Astrocyte (in vitro differentiated cells and primary cell): ENCODE data around the gene SLC9C1. TPM values are rescaled to one million over a fixed set of nuclear protein-coding genes. Genes with fewer than 3 reads are reported as not detected.

Source experiments
- DNase-seq: peaks from one replicate; pipeline ENCODE4 v3.0.0-alpha.2; 2010; ENCODE audit warnings: low read depth
- FAIRE-seq: peaks from 2 replicates; lab custom pipeline; 2011; peaks lifted over from hg19 to GRCh38; lab: Jason Lieb, UNC
- H2AFZ ChIP-seq: 2 replicates; pipeline ENCODE4 v1.6.0; 2012; ENCODE audit warnings: low read depth, low read length, inconsistent platforms
- H3K27ac ChIP-seq: 2 replicates; pipeline ENCODE4 v1.5.1; 2011; ENCODE audit warnings: low read depth, low read length, inconsistent platforms
- H3K27me3 ChIP-seq: 2 replicates; pipeline ENCODE4 v1.6.0; 2011; ENCODE audit warnings: low read length, inconsistent platforms; ENCODE audit not compliant: insufficient read depth
- H3K36me3 ChIP-seq: 2 replicates; pipeline ENCODE4 v1.5.1; 2011; ENCODE audit warnings: low read length, inconsistent platforms; ENCODE audit not compliant: insufficient read depth
- H3K4me1 ChIP-seq: 2 replicates; pipeline ENCODE4 v1.5.1; 2011; ENCODE audit warnings: low read length, inconsistent platforms; ENCODE audit not compliant: insufficient read depth
- H3K4me2 ChIP-seq: 2 replicates; pipeline ENCODE4 v1.6.0; 2012; ENCODE audit warnings: low read length, inconsistent platforms
- H3K4me3 ChIP-seq: 2 replicates; pipeline ENCODE4 v1.5.1; 2011; ENCODE audit warnings: low read depth, mild to moderate bottlenecking, low read length, inconsistent platforms; ENCODE audit not compliant: insufficient read depth
- H3K79me2 ChIP-seq: 2 replicates; pipeline ENCODE4 v1.6.0; 2012; ENCODE audit warnings: mild to moderate bottlenecking, low read length, inconsistent platforms; ENCODE audit not compliant: insufficient read depth
- H3K9ac ChIP-seq: 2 replicates; pipeline ENCODE4 v1.6.0; 2012; ENCODE audit warnings: mild to moderate bottlenecking, low read length, inconsistent platforms
- H3K9me3 ChIP-seq: 2 replicates; pipeline ENCODE4 v1.5.1; 2012; ENCODE audit warnings: low read depth, mild to moderate bottlenecking, low read length, inconsistent platforms; ENCODE audit not compliant: insufficient read depth
- H4K20me1 ChIP-seq: 2 replicates; pipeline ENCODE4 v1.6.0; 2012; ENCODE audit warnings: low read length, inconsistent platforms; ENCODE audit not compliant: insufficient read depth
- H3K27ac Mint-ChIP-seq: one replicate; pipeline ENCODE4 v1.8.0; 2021; ENCODE audit warnings: mild to moderate bottlenecking, mixed read lengths; ENCODE audit not compliant: unreplicated experiment
- H3K27me3 Mint-ChIP-seq: one replicate; pipeline ENCODE4 v1.8.0; 2021; ENCODE audit warnings: low read depth, mixed read lengths; ENCODE audit not compliant: unreplicated experiment
- H3K36me3 Mint-ChIP-seq: one replicate; pipeline ENCODE4 v1.8.0; 2021; ENCODE audit warnings: low read depth, mixed read lengths; ENCODE audit not compliant: unreplicated experiment
- H3K4me1 Mint-ChIP-seq: one replicate; pipeline ENCODE4 v1.8.0; 2021; ENCODE audit warnings: low read depth, mixed read lengths; ENCODE audit not compliant: unreplicated experiment
- H3K4me3 Mint-ChIP-seq: one replicate; pipeline ENCODE4 v1.8.0; 2021; ENCODE audit warnings: mild to moderate bottlenecking, moderate library complexity, mixed read lengths; ENCODE audit not compliant: unreplicated experiment
- H3K9me3 Mint-ChIP-seq: one replicate; pipeline ENCODE4 v1.8.0; 2021; ENCODE audit warnings: mild to moderate bottlenecking, mixed read lengths; ENCODE audit not compliant: unreplicated experiment
- EZH2 ChIP-seq: IDR thresholded peaks from 2 replicates; pipeline ENCODE4 v1.6.1; 2012; ENCODE audit warnings: mild to moderate bottlenecking, low read length, inconsistent platforms; ENCODE audit not compliant: insufficient read depth
- total RNA-seq: library from RNA; stranded (reverse); gene quantifications from 2 replicates; pipeline ENCODE4 v1.2.1, GENCODE V29; 2021
- TF ChIP-seq, protein P1 (sequence below): IDR thresholded peaks from 2 replicates; pipeline ENCODE4 v1.5.1; 2011; ENCODE audit warnings: low read depth, mild to moderate bottlenecking, inconsistent platforms, low read length, moderate library complexity; ENCODE audit not compliant: insufficient read depth

SLC9C1 gene
- total RNA-seq, 1 donor from 2014 or later, result not detected

DNA sequence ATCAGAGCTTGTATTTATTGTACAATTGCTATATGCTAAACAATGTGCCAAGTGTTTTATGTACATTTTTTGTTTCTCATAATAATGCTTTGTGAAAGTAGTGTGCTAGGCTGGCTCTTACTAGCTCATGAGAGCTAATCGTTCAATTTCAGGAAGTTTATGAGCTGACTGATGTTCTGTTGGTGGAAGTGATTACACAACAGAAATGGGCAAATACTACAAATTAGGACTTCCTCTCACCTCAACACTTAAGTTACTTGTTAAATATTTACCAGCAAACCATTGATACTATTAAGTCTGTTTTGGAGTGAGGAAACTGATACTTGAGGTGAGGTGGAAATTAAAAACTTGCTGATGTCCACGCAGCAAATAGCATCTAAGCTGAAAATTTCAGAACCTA, 32.3 kb downstream of the SLC9C1 start:
- FAIRE-seq, result no peak
- H4K20me1 ChIP-seq, result no peaks in the 10 kb centered on the region
- no peak overlapping the region for H3K9ac ChIP-seq
- no peaks in the 10 kb centered on the region for H3K9me3 Mint-ChIP-seq
- no peak for DNase-seq
- H3K27me3 ChIP-seq, result peaks cover 2% of the 10 kb centered on the region
- H3K9me3 ChIP-seq, result no peaks in the 10 kb centered on the region
- H3K27ac Mint-ChIP-seq, result no peak overlapping the region
- H3K4me2 ChIP-seq, result no peak overlapping the region
- H3K4me1 Mint-ChIP-seq, result no peaks in the 10 kb centered on the region
- H3K4me1 ChIP-seq, result no peaks in the 10 kb centered on the region
- no peaks in the 10 kb centered on the region for H3K27me3 Mint-ChIP-seq
- no peaks in the 10 kb centered on the region for H3K79me2 ChIP-seq
- H3K36me3 ChIP-seq, result no peaks in the 10 kb centered on the region
- H2AFZ ChIP-seq, result no peak overlapping the region
- H3K4me3 ChIP-seq, result no peak overlapping the region
- H3K36me3 Mint-ChIP-seq, result no peaks in the 10 kb centered on the region
- TF ChIP-seq EZH2, result no peak
- TF ChIP-seq, protein P1, sequence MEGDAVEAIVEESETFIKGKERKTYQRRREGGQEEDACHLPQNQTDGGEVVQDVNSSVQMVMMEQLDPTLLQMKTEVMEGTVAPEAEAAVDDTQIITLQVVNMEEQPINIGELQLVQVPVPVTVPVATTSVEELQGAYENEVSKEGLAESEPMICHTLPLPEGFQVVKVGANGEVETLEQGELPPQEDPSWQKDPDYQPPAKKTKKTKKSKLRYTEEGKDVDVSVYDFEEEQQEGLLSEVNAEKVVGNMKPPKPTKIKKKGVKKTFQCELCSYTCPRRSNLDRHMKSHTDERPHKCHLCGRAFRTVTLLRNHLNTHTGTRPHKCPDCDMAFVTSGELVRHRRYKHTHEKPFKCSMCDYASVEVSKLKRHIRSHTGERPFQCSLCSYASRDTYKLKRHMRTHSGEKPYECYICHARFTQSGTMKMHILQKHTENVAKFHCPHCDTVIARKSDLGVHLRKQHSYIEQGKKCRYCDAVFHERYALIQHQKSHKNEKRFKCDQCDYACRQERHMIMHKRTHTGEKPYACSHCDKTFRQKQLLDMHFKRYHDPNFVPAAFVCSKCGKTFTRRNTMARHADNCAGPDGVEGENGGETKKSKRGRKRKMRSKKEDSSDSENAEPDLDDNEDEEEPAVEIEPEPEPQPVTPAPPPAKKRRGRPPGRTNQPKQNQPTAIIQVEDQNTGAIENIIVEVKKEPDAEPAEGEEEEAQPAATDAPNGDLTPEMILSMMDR, result no peak
- H3K27ac ChIP-seq, result no peak overlapping the region
- no peak overlapping the region for H3K4me3 Mint-ChIP-seq

- H3K36me3 Mint-ChIP-seq, result no peaks in the 10 kb centered on the region
- Histone ChIP-seq H3K27me3 (peaks cover 2% of the 10 kb centered on the region), H3K9ac (no peak overlapping the region), H3K4me3 (no peak overlapping the region), H3K4me1 (no peaks in the 10 kb centered on the region), H3K4me2 (no peak overlapping the region), H3K79me2 (no peaks in the 10 kb centered on the region), H2AFZ (no peak overlapping the region), H3K36me3 (no peaks in the 10 kb centered on the region), H4K20me1 (no peaks in the 10 kb centered on the region), H3K9me3 (no peaks in the 10 kb centered on the region), H3K27ac (no peak overlapping the region)
- TF ChIP-seq, protein P1, result no peak
- TF ChIP-seq EZH2, result no peak
- FAIRE-seq, result no peak
- H3K27ac Mint-ChIP-seq, result no peak overlapping the region
- H3K4me3 Mint-ChIP-seq, result no peak overlapping the region
- H3K4me1 Mint-ChIP-seq, result no peaks in the 10 kb centered on the region
- no peak for DNase-seq
- no peaks in the 10 kb centered on the region for H3K27me3 Mint-ChIP-seq
- no peaks in the 10 kb centered on the region for H3K9me3 Mint-ChIP-seq
Observed at GRCh38 chr3:112260563-112260962, 33.5 kb downstream of the SLC9C1 start.

DNA sequence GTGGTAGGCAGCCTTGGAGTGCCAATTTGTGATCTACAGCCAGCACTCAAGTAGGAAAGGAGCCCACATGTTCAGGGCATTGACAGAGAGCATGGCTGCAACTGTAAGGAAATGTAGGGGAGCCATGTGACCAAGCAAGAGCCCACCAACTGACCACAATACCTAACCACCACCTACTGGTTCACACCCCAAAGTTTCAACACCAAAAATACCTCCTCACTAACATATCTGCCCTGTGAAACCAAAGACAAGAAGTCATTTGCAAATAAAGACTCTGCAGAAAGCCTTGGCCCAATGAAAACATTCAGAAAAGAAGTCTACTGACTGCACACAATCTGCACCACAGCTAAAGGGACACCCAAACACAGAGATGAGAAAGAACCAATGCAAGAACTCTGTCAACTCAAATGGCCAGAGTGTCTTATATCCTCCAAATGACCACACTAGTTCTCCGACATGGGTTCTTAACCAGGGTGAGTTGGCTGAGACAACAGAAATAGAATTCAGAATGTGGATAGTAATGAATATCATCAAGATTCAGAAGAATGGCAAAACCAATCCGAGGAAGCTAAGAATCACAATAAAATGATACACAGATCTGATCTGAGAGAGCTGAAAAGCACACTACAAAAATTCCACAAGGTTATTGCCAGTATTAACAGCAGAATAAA, 40.6 kb downstream of the SLC9C1 start:
- no peak for TF ChIP-seq EZH2
- TF ChIP-seq, protein P1, result no peak

More for the DNA sequence above, 40.6 kb downstream of the SLC9C1 start:
- no peaks in the 10 kb centered on the region for H3K4me1 ChIP-seq
- no peak overlapping the region for H3K9ac ChIP-seq
- H3K36me3 ChIP-seq, result no peaks in the 10 kb centered on the region
- H3K4me3 ChIP-seq, result no peak overlapping the region
- no peaks in the 10 kb centered on the region for H3K27me3 ChIP-seq
- no peaks in the 10 kb centered on the region for H3K27me3 Mint-ChIP-seq
- no peaks in the 10 kb centered on the region for H4K20me1 ChIP-seq
- H3K4me3 Mint-ChIP-seq, result no peak overlapping the region
- no peak overlapping the region for H2AFZ ChIP-seq
- no peaks in the 10 kb centered on the region for H3K36me3 Mint-ChIP-seq
- DNase-seq (no peak), FAIRE-seq (no peak)
- H3K4me1 Mint-ChIP-seq, result no peaks in the 10 kb centered on the region
- no peaks in the 10 kb centered on the region for H3K9me3 ChIP-seq
- H3K4me2 ChIP-seq, result no peak overlapping the region
- no peak overlapping the region for H3K27ac Mint-ChIP-seq
- no peak overlapping the region for H3K27ac ChIP-seq
- no peaks in the 10 kb centered on the region for H3K79me2 ChIP-seq
- H3K9me3 Mint-ChIP-seq, result peaks cover 4% of the 10 kb centered on the region
